ENCODE data around the gene ANKRD10. TPM values are rescaled to one million over a fixed set of nuclear protein-coding genes. Genes with fewer than 3 reads are reported as not detected.
"Not testable (repeated sequence)": the region's sequence is repeated elsewhere in the genome, so short reads cannot be mapped to it uniquely, and the experiment has no call there.

ANKRD10 gene
- total and polyA plus RNA-seq, 7 donors = 82.0 to 225 (median 115) TPM

- no peaks in the 10 kb centered on the region for H3K27me3 ChIP-seq (ENCODE audit: insufficient read depth in 3 of 3, low read length in 2 of 3)
- intact Hi-C loops (cut with DNase I) = no loop called here
- ATAC-seq = no peak
- no peaks in the 10 kb centered on the region for H3K4me1 ChIP-seq
- no peak overlapping the region for H3K27ac ChIP-seq
- no peak for TF ChIP-seq CTCF (IDR thresholded peaks at IDR 0.05)
- no peaks in the 10 kb centered on the region for H3K36me3 ChIP-seq (ENCODE audit: insufficient read depth in 1 of 2, low read depth in 1 of 2)
- WGBS, 3 donors = 85 to 89% (median 87%) methylated on average over 8 of the region's 8 CpGs
- H3K9me3 ChIP-seq = no peaks in the 10 kb centered on the region
- no peak for DNase-seq
- no peak overlapping the region for H3K4me3 ChIP-seq
Observed at GRCh38 chr13:110838116-110838515, 76.8 kb downstream of the ANKRD10 start.

- 61 to 80% (median 79%) methylated on average over 5 of the region's 5 CpGs for WGBS, 3 donors
- H3K27me3 ChIP-seq (ENCODE audit: insufficient read depth in 3 of 3, low read length in 2 of 3); intact Hi-C loops (cut with DNase I); H3K27ac ChIP-seq; H3K36me3 ChIP-seq (ENCODE audit: insufficient read depth in 1 of 2, low read depth in 1 of 2); DNase-seq; H3K4me1 ChIP-seq; ATAC-seq; H3K9me3 ChIP-seq; H3K4me3 ChIP-seq: not testable (repeated sequence)
Observed at GRCh38 chr13:110837397-110838061, 77.3 kb downstream of the ANKRD10 start.

GRCh38 chr13:110836605-110836903 is 78.3 kb downstream of the ANKRD10 start:
- no peak for TF ChIP-seq CTCF (IDR thresholded peaks at IDR 0.05)
- Histone ChIP-seq H3K36me3 (ENCODE audit: insufficient read depth in 1 of 2, low read depth in 1 of 2) (no peaks in the 10 kb centered on the region), H3K4me1 (no peaks in the 10 kb centered on the region), H3K27me3 (ENCODE audit: insufficient read depth in 3 of 3, low read length in 2 of 3) (no peaks in the 10 kb centered on the region), H3K9me3 (no peaks in the 10 kb centered on the region), H3K27ac (no peak overlapping the region), H3K4me3 (no peak overlapping the region)
- intact Hi-C loops (cut with DNase I) = no loop called here
- ATAC-seq = no peak
- WGBS, 3 donors = 71 to 88% (median 76%) methylated on average over 2 of the region's 2 CpGs
- DNase-seq = no peak

GRCh38 chr13:110835721-110836604 is 78.9 kb downstream of the ANKRD10 start:
- intact Hi-C loops (cut with DNase I) = no loop called here
- H3K4me1 ChIP-seq = no peaks in the 10 kb centered on the region
- H3K27me3 ChIP-seq (ENCODE audit: insufficient read depth in 3 of 3, low read length in 2 of 3) = no peaks in the 10 kb centered on the region
- no peak for TF ChIP-seq CTCF (IDR thresholded peaks at IDR 0.05)
- no peaks in the 10 kb centered on the region for H3K36me3 ChIP-seq (ENCODE audit: insufficient read depth in 1 of 2, low read depth in 1 of 2)
- no peaks in the 10 kb centered on the region for H3K9me3 ChIP-seq
- no peak for ATAC-seq
- H3K4me3 ChIP-seq = no peak overlapping the region
- H3K27ac ChIP-seq = no peak overlapping the region
- no peak for DNase-seq
- 77 to 83% (median 80%) methylated on average over 7 of the region's 7 CpGs for WGBS, 3 donors

- H3K9me3 ChIP-seq = no peaks in the 10 kb centered on the region
Observed at GRCh38 chr13:110834572-110834971, 80.3 kb downstream of the ANKRD10 start.

More at GRCh38 chr13:110834572-110834971, 80.3 kb downstream of the ANKRD10 start:
- 78 to 83% (median 80%) methylated on average over 7 of the region's 7 CpGs for WGBS, 3 donors
- Histone ChIP-seq H3K36me3 (ENCODE audit: insufficient read depth in 1 of 2, low read depth in 1 of 2) (no peaks in the 10 kb centered on the region), H3K4me1 (no peaks in the 10 kb centered on the region), H3K4me3 (no peak overlapping the region), H3K27ac (no peak overlapping the region), H3K27me3 (ENCODE audit: insufficient read depth in 3 of 3, low read length in 2 of 3) (peaks cover 0 to 3% (median 0%) of the 10 kb centered on the region in 3 donors)
- no peak for TF ChIP-seq CTCF (IDR thresholded peaks at IDR 0.05)
- ATAC-seq (no peak), DNase-seq (no peak)
- intact Hi-C loops (cut with DNase I) = no loop called here
